IPS-18a (cell line): ENCODE measurements around the gene TOM1L2.

Source experiments
- H3K27ac ChIP-seq: one replicate; pipeline ENCODE4 v1.5.1; 2013; ENCODE audit warnings: low read length
- H3K27me3 ChIP-seq: one replicate; pipeline ENCODE4 v1.6.1; 2013; ENCODE audit warnings: mild to moderate bottlenecking, low read length; ENCODE audit not compliant: control insufficient read depth, insufficient read depth
- H3K36me3 ChIP-seq: one replicate; pipeline ENCODE4 v1.6.1; 2013; ENCODE audit warnings: low read depth, low read length; ENCODE audit not compliant: control insufficient read depth
- H3K4me1 ChIP-seq: one replicate; pipeline ENCODE4 v1.6.1; 2013; ENCODE audit warnings: low read depth, low read length; ENCODE audit not compliant: control insufficient read depth
- H3K4me3 ChIP-seq: one replicate; pipeline ENCODE4 v1.5.1; 2013; ENCODE audit warnings: low read length
- H3K9ac ChIP-seq: one replicate; pipeline ENCODE4 v1.6.1; 2013; ENCODE audit warnings: mild to moderate bottlenecking, low read length, moderate library complexity
- H3K9me3 ChIP-seq: one replicate; pipeline ENCODE4 v1.6.1; 2013; ENCODE audit warnings: low read depth, low read length; ENCODE audit not compliant: control insufficient read depth

The TOM1L2 gene

GRCh38 chr17:17993852-17994251 is 21.7 kb upstream of the TOM1L2 start:
- Histone ChIP-seq H3K9me3 (no peaks in the 10 kb centered on the region), H3K27ac (no peak overlapping the region), H3K27me3 (no peaks in the 10 kb centered on the region), H3K9ac (no peak overlapping the region), H3K4me3 (no peak overlapping the region), H3K4me1 (no peaks in the 10 kb centered on the region), H3K36me3 (no peaks in the 10 kb centered on the region)

- no peak overlapping the region for H3K9ac ChIP-seq
- H3K9me3 ChIP-seq: no peaks in the 10 kb centered on the region
- H3K4me1 ChIP-seq: no peaks in the 10 kb centered on the region
- no peak overlapping the region for H3K27ac ChIP-seq
- H3K36me3 ChIP-seq: no peaks in the 10 kb centered on the region
- H3K4me3 ChIP-seq: no peak overlapping the region
- no peaks in the 10 kb centered on the region for H3K27me3 ChIP-seq
Observed at GRCh38 chr17:17993366-17993765, 21.2 kb upstream of the TOM1L2 start.

GRCh38 chr17:17990282-17990681 is 18.1 kb upstream of the TOM1L2 start:
- H3K9ac ChIP-seq: no peak overlapping the region
- no peaks in the 10 kb centered on the region for H3K9me3 ChIP-seq

GRCh38 chr17:17989618-17990017 is 17.4 kb upstream of the TOM1L2 start:
- Histone ChIP-seq H3K4me3 (no peak overlapping the region), H3K9ac (no peak overlapping the region), H3K36me3 (no peaks in the 10 kb centered on the region), H3K27me3 (no peaks in the 10 kb centered on the region), H3K9me3 (no peaks in the 10 kb centered on the region), H3K4me1 (no peaks in the 10 kb centered on the region), H3K27ac (no peak overlapping the region)

More at GRCh38 chr17:17990282-17990681, 18.1 kb upstream of the TOM1L2 start:
- no peaks in the 10 kb centered on the region for H3K36me3 ChIP-seq
- H3K27me3 ChIP-seq: no peaks in the 10 kb centered on the region
- no peaks in the 10 kb centered on the region for H3K4me1 ChIP-seq
- no peak overlapping the region for H3K27ac ChIP-seq
- H3K4me3 ChIP-seq: no peak overlapping the region

- Histone ChIP-seq H3K9ac (no peak overlapping the region), H3K4me3 (no peak overlapping the region), H3K36me3 (no peaks in the 10 kb centered on the region), H3K4me1 (no peaks in the 10 kb centered on the region), H3K9me3 (no peaks in the 10 kb centered on the region), H3K27me3 (no peaks in the 10 kb centered on the region), H3K27ac (no peak overlapping the region)
Observed at GRCh38 chr17:17989081-17989480, 16.9 kb upstream of the TOM1L2 start.

- no peaks in the 10 kb centered on the region for H3K27me3 ChIP-seq
- no peaks in the 10 kb centered on the region for H3K36me3 ChIP-seq
- H3K27ac ChIP-seq: no peak overlapping the region
- H3K9me3 ChIP-seq: no peaks in the 10 kb centered on the region
- H3K4me3 ChIP-seq: no peak overlapping the region
- no peaks in the 10 kb centered on the region for H3K4me1 ChIP-seq
- no peak overlapping the region for H3K9ac ChIP-seq
Observed at GRCh38 chr17:17988427-17988945, 16.3 kb upstream of the TOM1L2 start.

GRCh38 chr17:17987901-17988300 is 15.7 kb upstream of the TOM1L2 start:
- Histone ChIP-seq H3K36me3 (no peaks in the 10 kb centered on the region), H3K9ac (no peak overlapping the region)

GRCh38 chr17:17987187-17987896 is 15.1 kb upstream of the TOM1L2 start:
- Histone ChIP-seq H3K9me3 (no peaks in the 10 kb centered on the region), H3K27me3 (no peaks in the 10 kb centered on the region), H3K36me3 (no peaks in the 10 kb centered on the region), H3K27ac (no peak overlapping the region), H3K9ac (no peak overlapping the region), H3K4me1 (no peaks in the 10 kb centered on the region), H3K4me3 (no peak overlapping the region)

More at GRCh38 chr17:17987901-17988300, 15.7 kb upstream of the TOM1L2 start:
- H3K27me3 ChIP-seq: no peaks in the 10 kb centered on the region
- H3K4me1 ChIP-seq: no peaks in the 10 kb centered on the region
- H3K9me3 ChIP-seq: no peaks in the 10 kb centered on the region
- H3K4me3 ChIP-seq: no peak overlapping the region
- H3K27ac ChIP-seq: no peak overlapping the region

- no peaks in the 10 kb centered on the region for H3K36me3 ChIP-seq
- no peaks in the 10 kb centered on the region for H3K4me1 ChIP-seq
- H3K4me3 ChIP-seq: no peak overlapping the region
- no peak overlapping the region for H3K27ac ChIP-seq
- H3K9me3 ChIP-seq: no peaks in the 10 kb centered on the region
- no peak overlapping the region for H3K9ac ChIP-seq
- no peaks in the 10 kb centered on the region for H3K27me3 ChIP-seq
Observed at GRCh38 chr17:17985555-17985954, 13.4 kb upstream of the TOM1L2 start.

- H3K4me1 ChIP-seq: no peaks in the 10 kb centered on the region
- H3K27ac ChIP-seq: no peak overlapping the region
- no peak overlapping the region for H3K4me3 ChIP-seq
- H3K9ac ChIP-seq: no peak overlapping the region
- no peaks in the 10 kb centered on the region for H3K9me3 ChIP-seq
- H3K36me3 ChIP-seq: no peaks in the 10 kb centered on the region
- no peaks in the 10 kb centered on the region for H3K27me3 ChIP-seq
Observed at GRCh38 chr17:17985153-17985552, 13.0 kb upstream of the TOM1L2 start.

- Histone ChIP-seq H3K36me3 (no peaks in the 10 kb centered on the region), H3K4me3 (no peak overlapping the region), H3K27ac (no peak overlapping the region), H3K27me3 (no peaks in the 10 kb centered on the region), H3K9me3 (no peaks in the 10 kb centered on the region), H3K4me1 (no peaks in the 10 kb centered on the region), H3K9ac (no peak overlapping the region)
Observed at GRCh38 chr17:17983776-17984175, 11.6 kb upstream of the TOM1L2 start.

GRCh38 chr17:17983376-17983775 is 11.2 kb upstream of the TOM1L2 start:
- Histone ChIP-seq H3K27me3 (no peaks in the 10 kb centered on the region), H3K9ac (no peak overlapping the region), H3K4me3 (no peak overlapping the region)

More at GRCh38 chr17:17983376-17983775, 11.2 kb upstream of the TOM1L2 start:
- no peak overlapping the region for H3K27ac ChIP-seq
- no peaks in the 10 kb centered on the region for H3K9me3 ChIP-seq
- H3K36me3 ChIP-seq: no peaks in the 10 kb centered on the region
- no peaks in the 10 kb centered on the region for H3K4me1 ChIP-seq
